Aorta (tissue), 5 donors: ENCODE data around the gene ARL3. TPM values are rescaled to one million over a fixed set of nuclear protein-coding genes. Genes with fewer than 3 reads are reported as not detected.
"Not testable (repeated sequence)": the region's sequence is repeated elsewhere in the genome, so short reads cannot be mapped to it uniquely, and the experiment has no call there.

ENCODE experiments used
- ATAC-seq: fragments of 200-7000 bp; cut with Tn5 transposase; one replicate; pipeline ENCODE4 v1.9.1; 2022; ENCODE audit warnings: moderate library complexity; ENCODE audit not compliant: low FRiP score
- DNase-seq, 2 donors: peaks; one replicate each; pipeline ENCODE4 v3.0.0-alpha.2; 2020
- H3K27ac ChIP-seq, 2 donors: one replicate each; pipeline ENCODE4 v1.5.1; 2013; ENCODE audit warnings: low read length in 2 of 2, mild to moderate bottlenecking in 2 of 2, moderate library complexity in 2 of 2, control low read depth in 1 of 2, inconsistent platforms in 1 of 2, low read depth in 1 of 2
- H3K27me3 ChIP-seq, 2 donors: one replicate each; pipeline ENCODE4 v1.6.1; 2013; ENCODE audit warnings: control low read depth in 1 of 2, low read length in 1 of 2, mild to moderate bottlenecking in 1 of 2, moderate library complexity in 1 of 2; ENCODE audit not compliant: insufficient read depth in 2 of 2, control insufficient read depth in 1 of 2
- H3K36me3 ChIP-seq, 2 donors: one replicate each; pipeline ENCODE4 v1.6.1; 2013; ENCODE audit warnings: control low read depth in 1 of 2, low read length in 1 of 2, mild to moderate bottlenecking in 1 of 2; ENCODE audit not compliant: insufficient read depth in 2 of 2, control insufficient read depth in 1 of 2
- H3K4me1 ChIP-seq, 2 donors: one replicate each; pipeline ENCODE4 v1.6.1; 2013; ENCODE audit warnings: low read length in 2 of 2, control low read depth in 1 of 2, mild to moderate bottlenecking in 1 of 2, moderate library complexity in 1 of 2; ENCODE audit not compliant: insufficient read depth in 2 of 2, control insufficient read depth in 1 of 2
- H3K4me3 ChIP-seq, 2 donors: one replicate each; pipeline ENCODE4 v1.5.1; 2013; ENCODE audit warnings: low read length in 2 of 2, control low read depth in 1 of 2, mild to moderate bottlenecking in 1 of 2
- H3K9me3 ChIP-seq: one replicate; pipeline ENCODE4 v1.6.1; 2013; ENCODE audit warnings: mild to moderate bottlenecking, low read length; ENCODE audit not compliant: control insufficient read depth
- WGBS, 2 donors: extraction: QIAGEN DNeasy Blood & Tissue Kit; methylation state at CpG; one replicate each; pipeline ENCODE4 v1.1.7; 2013; 5-methylcytosine and 5-hydroxymethylcytosine counted together
- intact Hi-C, 2 donors: fragments of 100-400 bp; cut with DNase I; formaldehyde crosslinking; loops; one replicate each; pipeline versions ENCODE4 v1.14.2 to v1.15.0; 2022
- polyA plus RNA-seq, 2 donors: library from polyadenylated mRNA; stranded (reverse); fragments of 200-250 nt; gene quantifications; one replicate each; pipeline ENCODE4 v1.2.3, GENCODE V29; 2013
- total RNA-seq, 2 donors: library from RNA; stranded (reverse); fragmentation: NEBNext Ultra II Directional; extraction: Animal tissue kit (Norgen Biotek cat#: 25700); gene quantifications; one replicate each; pipeline ENCODE4 v1.2.1, GENCODE V29; 2021
- donor health status: healthy with polysubstance abuse.
- donor health status: Bipolar disorder and iron deficiency.
- donor health status: DM: no; HTN: no; CAD: no.
- donor health status: DM: no; HTN: no; CAD: no.
- donor health status: DM: yes; HTN: yes; CAD: no.

ARL3 gene
- total and polyA plus RNA-seq, 4 donors = 8.2 to 18.9 (median 13.0) TPM

DNA sequence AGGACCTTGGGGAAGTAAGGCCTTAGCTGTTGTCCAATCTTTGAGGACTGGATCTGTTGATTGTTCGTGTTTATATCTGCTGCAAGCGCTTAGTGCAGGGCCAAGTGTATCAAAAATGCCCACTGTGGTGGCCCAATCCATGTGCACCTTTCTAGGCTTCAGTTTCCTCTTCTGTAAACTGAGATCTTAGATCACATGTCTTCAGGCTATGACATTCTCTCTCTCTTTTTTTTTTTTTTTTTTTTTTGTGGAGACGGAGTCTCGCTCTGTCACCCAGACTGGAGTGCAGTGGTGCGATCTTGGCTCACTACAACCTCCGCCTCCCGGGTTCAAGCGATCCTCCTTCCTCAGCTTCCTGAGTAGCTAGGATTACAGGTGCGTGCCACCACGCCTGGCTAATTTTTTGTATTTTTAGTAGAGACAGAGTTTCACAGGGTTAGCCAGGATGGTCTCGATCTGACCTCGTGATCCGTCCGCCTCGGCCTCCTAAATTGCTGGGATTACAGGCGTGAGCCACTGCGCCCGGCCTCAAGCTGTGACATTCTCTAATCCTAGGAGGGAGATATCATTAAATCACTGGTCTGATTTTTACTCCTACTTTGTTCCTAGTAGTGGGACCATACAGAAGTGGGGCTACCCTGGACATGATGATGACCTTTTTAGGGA is 2.8 kb upstream of the ARL3 start:
- H3K36me3 ChIP-seq, intact Hi-C loops, ATAC-seq, DNase-seq, H3K9me3 ChIP-seq, H3K27me3 ChIP-seq, H3K4me3 ChIP-seq, H3K27ac ChIP-seq, H3K4me1 ChIP-seq: not testable (repeated sequence)
- 97% methylated on average over 15 to 18 of the region's 18 CpGs for WGBS, 2 donors

DNA sequence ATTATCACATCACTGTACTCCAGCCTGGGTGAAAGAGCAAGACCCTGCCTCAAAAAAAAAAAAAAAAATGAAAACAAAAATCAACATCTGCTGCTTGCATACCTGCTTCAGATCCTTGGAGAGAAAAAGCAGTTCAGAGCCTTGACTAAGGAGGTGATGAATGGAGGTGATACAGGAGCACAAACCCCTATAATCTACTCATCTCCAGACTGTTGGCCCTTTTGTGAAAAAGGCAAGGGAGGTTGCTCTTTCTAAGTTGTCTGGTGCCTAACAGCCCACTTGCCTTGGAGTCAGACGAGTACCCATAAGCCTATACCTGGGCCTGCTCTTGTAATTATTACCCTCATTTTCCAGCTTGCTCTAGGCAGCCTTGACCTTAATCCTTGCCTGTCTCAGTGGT is 1.7 kb upstream of the ARL3 start:
- H3K9me3 ChIP-seq = no peaks in the 10 kb centered on the region

GRCh38 chr10:102714621-102715455 is 641 bp upstream of the ARL3 start, which contains the start of gene SFXN2:
Gene SFXN2, plus strand, starts transcription at chr10:102714636. Its CDS starts 12,001 bp downstream, at chr10:102726637.
- peak within 1 kb of the TSS in 1 of 2 donors; percentile 11 for H3K27ac ChIP-seq
- no peaks in the 10 kb centered on the region for H3K27me3 ChIP-seq
- 6% methylated on average over 46 of the region's 46 CpGs for WGBS, 2 donors
- no peaks in the 10 kb centered on the region for H3K36me3 ChIP-seq
- H3K4me3 ChIP-seq = peak within 1 kb of the TSS; percentile 48 to 69
- no peak for DNase-seq
- ATAC-seq = peak; percentile 23
- intact Hi-C loops = loop anchor here (5.0 kb wide), 2 partner anchors 38 to 68 kb away; no protein-coding TSS in a partner anchor
- no peaks in the 10 kb centered on the region for H3K9me3 ChIP-seq
- H3K4me1 ChIP-seq = no peaks in the 10 kb centered on the region

More for the DNA sequence above, 1.7 kb upstream of the ARL3 start:
- H3K27me3 ChIP-seq = no peaks in the 10 kb centered on the region
- H3K27ac ChIP-seq = no peak overlapping the region
- DNase-seq (no peak), ATAC-seq (no peak)
- H3K36me3 ChIP-seq = no peaks in the 10 kb centered on the region
- no peaks in the 10 kb centered on the region for H3K4me1 ChIP-seq
- intact Hi-C loops = no loop called here
- H3K4me3 ChIP-seq = no peak overlapping the region
- WGBS, 2 donors = 76 to 86% methylated on average over 1 of the region's 1 CpG

- Histone ChIP-seq H3K4me1 (no peaks in the 10 kb centered on the region), H3K27ac (no peak overlapping the region), H3K27me3 (no peaks in the 10 kb centered on the region), H3K9me3 (no peaks in the 10 kb centered on the region), H3K36me3 (no peaks in the 10 kb centered on the region), H3K4me3 (peak overlapping the region; percentile 38 to 69)
- DNase-seq = no peak
- intact Hi-C loops = loop anchor here (5.0 kb wide), 2 partner anchors 36 to 66 kb away; no protein-coding TSS in a partner anchor
- WGBS, 2 donors = 0% methylated on average over 10 to 13 of the region's 13 CpGs
- no peak for ATAC-seq
Measured at GRCh38 chr10:102713539-102713813, 721 bp downstream of the ARL3 start.

GRCh38 chr10:102712843-102713538 is 1.2 kb downstream of the ARL3 start:
- H3K4me3 ChIP-seq = peak overlapping the region; percentile 38 to 69
- intact Hi-C loops = loop anchor here (5.0 kb wide), 2 partner anchors 36 to 66 kb away; no protein-coding TSS in a partner anchor
- WGBS, 2 donors = 6 to 7% methylated on average over 8 of the region's 8 CpGs
- no peaks in the 10 kb centered on the region for H3K36me3 ChIP-seq
- H3K27ac ChIP-seq = no peak overlapping the region
- no peaks in the 10 kb centered on the region for H3K9me3 ChIP-seq
- no peak for ATAC-seq
- DNase-seq = no peak
- no peaks in the 10 kb centered on the region for H3K4me1 ChIP-seq
- no peaks in the 10 kb centered on the region for H3K27me3 ChIP-seq

- Histone ChIP-seq H3K4me1 (no peaks in the 10 kb centered on the region), H3K9me3 (no peaks in the 10 kb centered on the region), H3K36me3 (no peaks in the 10 kb centered on the region), H3K27ac (no peak overlapping the region), H3K27me3 (no peaks in the 10 kb centered on the region), H3K4me3 (no peak overlapping the region)
- DNase-seq (no peak), ATAC-seq (no peak)
- 76 to 82% methylated on average over 4 of the region's 4 CpGs for WGBS, 2 donors
- intact Hi-C loops = loop anchor here (5.0 kb wide), 2 partner anchors 35 to 65 kb away; no protein-coding TSS in a partner anchor
Measured at GRCh38 chr10:102712089-102712488, 2.1 kb downstream of the ARL3 start.

DNA sequence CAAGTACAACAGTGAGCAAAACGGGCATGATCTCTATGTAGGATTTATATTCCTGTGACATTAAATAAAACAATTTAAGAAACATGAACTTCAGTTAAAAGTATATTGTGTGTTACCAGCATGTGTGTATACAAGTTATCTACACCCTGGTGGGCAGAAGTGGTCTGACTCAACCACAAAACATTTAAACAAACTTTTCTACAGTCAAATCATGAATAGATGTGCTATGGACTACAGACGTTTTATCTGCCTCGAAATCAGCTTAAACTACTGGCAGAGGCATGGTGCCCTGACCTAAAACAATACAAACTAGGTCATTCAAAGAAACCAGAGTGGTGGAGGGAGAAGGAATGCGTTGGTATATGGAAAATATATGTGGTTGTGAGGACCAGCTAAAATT is 3.6 kb downstream of the ARL3 start:
- Histone ChIP-seq H3K4me3 (no peak overlapping the region), H3K36me3 (no peaks in the 10 kb centered on the region), H3K27me3 (no peaks in the 10 kb centered on the region), H3K9me3 (no peaks in the 10 kb centered on the region), H3K27ac (no peak overlapping the region), H3K4me1 (no peaks in the 10 kb centered on the region)
- DNase-seq = no peak
- intact Hi-C loops = loop anchor here (5.0 kb wide), 2 partner anchors 33 to 63 kb away; no protein-coding TSS in a partner anchor
- no peak for ATAC-seq
- 23 to 30% methylated on average over 4 of the region's 4 CpGs for WGBS, 2 donors

- 40 to 70% methylated on average over 2 of the region's 2 CpGs for WGBS, 2 donors
- intact Hi-C loops = no loop called here
- no peaks in the 10 kb centered on the region for H3K4me1 ChIP-seq
- H3K27ac ChIP-seq = no peak overlapping the region
- ATAC-seq (no peak), DNase-seq (no peak)
- H3K9me3 ChIP-seq = no peaks in the 10 kb centered on the region
- H3K27me3 ChIP-seq = no peaks in the 10 kb centered on the region
- no peaks in the 10 kb centered on the region for H3K36me3 ChIP-seq
- no peak overlapping the region for H3K4me3 ChIP-seq
Measured at GRCh38 chr10:102705531-102705930, 8.7 kb downstream of the ARL3 start.
